DMS 273 (cell line): ENCODE data around the gene PGPEP1.
"Not testable (repeated sequence)": the region's sequence is repeated elsewhere in the genome, so short reads cannot be mapped to it uniquely, and the experiment has no call there.

Experiments used
- DNase-seq: peaks from one replicate; lab custom pipeline; 2025; ENCODE audit not compliant: unreplicated experiment; lab: John Stamatoyannopoulos, UW

Gene PGPEP1

GRCh38 chr19:18389726-18390064 is 49.3 kb downstream of the PGPEP1 start:
- no peak for DNase-seq

GRCh38 chr19:18390065-18390907 is 49.9 kb downstream of the PGPEP1 start:
- peak; percentile 95 for DNase-seq

- DNase-seq: no peak
These were observed 51.2 kb downstream of the PGPEP1 start for GRCh38 chr19:18391509-18392075.

GRCh38 chr19:18392417-18392816 is 52.0 kb downstream of the PGPEP1 start:
- DNase-seq: no peak

GRCh38 chr19:18392926-18393325 is 52.5 kb downstream of the PGPEP1 start:
- no peak for DNase-seq

- DNase-seq: no peak
These were observed 53.4 kb downstream of the PGPEP1 start for GRCh38 chr19:18393836-18394235.

GRCh38 chr19:18396471-18397241 is 56.3 kb downstream of the PGPEP1 start:
- no peak for DNase-seq

GRCh38 chr19:18397242-18398202 is 57.1 kb downstream of the PGPEP1 start, which contains the start of gene LRRC25:
LRRC25 (minus strand) TSS chr19:18397622; CDS start chr19:18396963, 659 bp downstream.
- DNase-seq: peak; percentile 71

- DNase-seq: no peak
These were observed 58.6 kb downstream of the PGPEP1 start for GRCh38 chr19:18399008-18399407.

- peak; percentile 69 for DNase-seq
These were observed 61.2 kb downstream of the PGPEP1 start for GRCh38 chr19:18401580-18402112.

- DNase-seq: not testable (repeated sequence)
These were observed 62.3 kb downstream of the PGPEP1 start for GRCh38 chr19:18402455-18403248.

- not testable (repeated sequence) for DNase-seq
These were observed 65.4 kb downstream of the PGPEP1 start for GRCh38 chr19:18405754-18406153.

- DNase-seq: no peak
These were observed 66.4 kb downstream of the PGPEP1 start for GRCh38 chr19:18406749-18407148.

GRCh38 chr19:18408053-18408476 is 67.7 kb downstream of the PGPEP1 start:
- DNase-seq: peak; percentile 68

GRCh38 chr19:18412610-18413239 is 72.3 kb downstream of the PGPEP1 start:
- no peak for DNase-seq

GRCh38 chr19:18414504-18415177 is 74.2 kb downstream of the PGPEP1 start:
- peak; percentile 49 for DNase-seq

GRCh38 chr19:18415178-18415867 is 74.9 kb downstream of the PGPEP1 start:
- DNase-seq: peak; percentile 62

- DNase-seq: peak; percentile 91
These were observed 76.4 kb downstream of the PGPEP1 start for GRCh38 chr19:18416778-18417249.
